Activated B cell treated with CpG ODN at 0.5 μM for 24 hours (primary cell): ENCODE measurements around the gene TMEM17. TPM values are rescaled to one million over a fixed set of nuclear protein-coding genes. Genes with fewer than 3 reads are reported as not detected.

Source experiments
- ATAC-seq: fragments of 200-7000 bp; cut with Tn5 transposase; one replicate; pipeline ENCODE4 v1.10.0; 2021; ENCODE audit warnings: low read depth, mild to moderate bottlenecking, moderate library complexity
- CTCF ChIA-PET: fragments of 350-600 bp; sonication (Branson Sonifier 250); formaldehyde crosslinking; loops from one replicate; lab custom pipeline; 2021; ENCODE audit warnings: antibody characterized with exemption; lab: Charles Lee
- POLR2A ChIA-PET: fragments of 350-600 bp; sonication (Branson Sonifier 250); formaldehyde crosslinking; loops from one replicate; lab custom pipeline; 2021; ENCODE audit warnings: antibody characterized with exemption; lab: Charles Lee
- DNase-seq: peaks from one replicate; pipeline ENCODE4 v3.0.0; 2022
- H3K27ac Mint-ChIP-seq: one replicate; pipeline ENCODE4 v1.8.0; 2020; ENCODE audit warnings: mixed read lengths
- H3K27me3 Mint-ChIP-seq: one replicate; pipeline ENCODE4 v1.8.0; 2021; ENCODE audit warnings: mixed read lengths
- H3K36me3 Mint-ChIP-seq: one replicate; pipeline ENCODE4 v1.8.0; 2021; ENCODE audit warnings: low read depth, mixed read lengths
- H3K4me1 Mint-ChIP-seq: one replicate; pipeline ENCODE4 v1.8.0; 2021; ENCODE audit warnings: mixed read lengths
- H3K4me3 Mint-ChIP-seq: one replicate; pipeline ENCODE4 v1.8.0; 2020; ENCODE audit warnings: mild to moderate bottlenecking, mixed read lengths
- H3K9me3 Mint-ChIP-seq: one replicate; pipeline ENCODE4 v1.8.0; 2020; ENCODE audit warnings: mixed read lengths
- CTCF ChIP-seq: fragments of 200-600 bp; IDR thresholded peaks from one replicate; pipeline ENCODE4 v1.8.0; 2022; ENCODE audit warnings: antibody characterized with exemption, mild to moderate bottlenecking
- intact Hi-C: fragments of 100-400 bp; cut with micrococcal nuclease; formaldehyde crosslinking; loops from one replicate; pipeline ENCODE4 v1.15.1; 2024
- total RNA-seq: library from RNA; stranded (reverse); gene quantifications from 2 replicates; pipeline ENCODE4 v1.2.3, GENCODE V29; 2022

Gene TMEM17
- total RNA-seq, 1 donor from 2014 or later = not detected

- CTCF ChIA-PET = interaction anchor here (1.3 kb wide), 1 partner anchor 39 kb away, joined by 4 read pairs; no protein-coding TSS in a partner anchor
- intact Hi-C loops = no loop called here
- POLR2A ChIA-PET = no interaction called here
Observed at GRCh38 chr2:62505109-62505749, 766 bp downstream of the TMEM17 start.

GRCh38 chr2:62504657-62505056 is 1.3 kb downstream of the TMEM17 start:
- H3K4me1 Mint-ChIP-seq = peaks cover 8% of the 10 kb centered on the region
- peaks cover 16% of the 10 kb centered on the region for H3K27me3 Mint-ChIP-seq
- H3K4me3 Mint-ChIP-seq = no peak overlapping the region
- H3K27ac Mint-ChIP-seq = no peak overlapping the region
- ChIA-PET CTCF (no interaction called here), POLR2A (no interaction called here)
- intact Hi-C loops = no loop called here
- H3K36me3 Mint-ChIP-seq = no peaks in the 10 kb centered on the region
- no peaks in the 10 kb centered on the region for H3K9me3 Mint-ChIP-seq
- ATAC-seq = no peak
- no peak for TF ChIP-seq CTCF
- DNase-seq = no peak

More at GRCh38 chr2:62505109-62505749, 766 bp downstream of the TMEM17 start:
- H3K4me3 Mint-ChIP-seq = peak overlapping the region; percentile 81
- no peak for ATAC-seq
- TF ChIP-seq CTCF = no peak
- no peaks in the 10 kb centered on the region for H3K36me3 Mint-ChIP-seq
- H3K9me3 Mint-ChIP-seq = no peaks in the 10 kb centered on the region
- peaks cover 8% of the 10 kb centered on the region for H3K4me1 Mint-ChIP-seq
- peaks cover 16% of the 10 kb centered on the region for H3K27me3 Mint-ChIP-seq
- no peak overlapping the region for H3K27ac Mint-ChIP-seq
- no peak for DNase-seq

GRCh38 chr2:62501794-62502500 is 4.0 kb downstream of the TMEM17 start:
- H3K9me3 Mint-ChIP-seq = no peaks in the 10 kb centered on the region
- no peak overlapping the region for H3K4me3 Mint-ChIP-seq
- no peak for DNase-seq
- CTCF ChIA-PET = no interaction called here
- H3K36me3 Mint-ChIP-seq = no peaks in the 10 kb centered on the region
- no peak for TF ChIP-seq CTCF
- no peak overlapping the region for H3K27ac Mint-ChIP-seq
- no peak for ATAC-seq
- POLR2A ChIA-PET = no interaction called here
- peaks cover 8% of the 10 kb centered on the region for H3K4me1 Mint-ChIP-seq
- intact Hi-C loops = no loop called here
- peaks cover 8% of the 10 kb centered on the region for H3K27me3 Mint-ChIP-seq

DNA sequence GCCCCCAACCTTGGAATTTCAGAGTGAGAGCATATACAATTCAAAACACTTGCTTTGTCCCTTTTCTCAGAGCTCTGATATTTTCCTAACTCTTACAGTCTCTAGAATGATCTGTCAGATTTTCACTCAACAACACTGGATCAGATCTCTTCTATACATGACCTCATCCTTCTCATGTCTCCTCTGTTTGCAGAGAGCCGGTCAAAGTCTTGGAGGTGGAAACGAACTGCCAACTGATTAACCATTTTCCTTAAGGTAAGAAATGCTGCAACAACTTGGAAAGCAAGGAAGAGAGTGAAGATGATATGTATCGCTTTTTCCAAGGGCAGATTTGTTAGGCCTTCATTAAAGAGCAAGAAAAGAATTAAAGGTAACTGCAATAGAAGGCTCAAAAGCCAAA is 4.9 kb downstream of the TMEM17 start:
- H3K4me1 Mint-ChIP-seq = peaks cover 3% of the 10 kb centered on the region
- no peak overlapping the region for H3K4me3 Mint-ChIP-seq
- TF ChIP-seq CTCF = no peak
- H3K9me3 Mint-ChIP-seq = no peaks in the 10 kb centered on the region
- intact Hi-C loops = no loop called here
- CTCF ChIA-PET = no interaction called here
- H3K27me3 Mint-ChIP-seq = peaks cover 4% of the 10 kb centered on the region
- POLR2A ChIA-PET = no interaction called here
- no peak overlapping the region for H3K27ac Mint-ChIP-seq
- no peaks in the 10 kb centered on the region for H3K36me3 Mint-ChIP-seq
- ATAC-seq (no peak), DNase-seq (no peak)

DNA sequence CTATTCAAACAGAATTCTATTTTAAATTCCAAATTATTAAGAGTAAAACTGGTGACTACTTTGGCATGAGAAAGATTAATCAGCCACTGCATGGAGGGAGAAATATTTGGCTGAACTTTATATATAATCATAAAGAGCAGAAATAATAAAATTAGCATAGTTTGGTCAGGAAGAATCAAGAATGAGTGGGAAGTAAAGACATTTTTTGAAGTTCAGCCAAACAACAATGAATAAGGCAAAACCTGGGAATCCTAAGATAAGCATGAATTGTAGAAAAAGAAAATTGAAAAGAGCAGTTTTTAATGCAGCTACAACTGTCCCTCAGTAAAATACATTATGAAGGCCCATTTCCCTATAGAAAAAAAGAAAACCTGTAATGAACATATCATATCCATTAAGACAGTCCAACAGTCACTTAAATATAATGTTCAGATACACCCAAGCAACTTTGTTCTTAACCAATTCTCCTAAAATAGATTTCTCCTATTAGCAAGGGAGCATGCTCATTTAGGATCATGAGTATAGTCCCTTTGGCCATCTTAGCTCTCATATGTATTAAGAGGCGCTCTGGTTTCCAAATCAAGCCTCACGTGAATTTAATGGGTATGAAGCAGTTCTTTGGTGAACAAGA is 6.5 kb downstream of the TMEM17 start:
- no peak for DNase-seq
- ChIA-PET CTCF (no interaction called here), POLR2A (no interaction called here)
- no peaks in the 10 kb centered on the region for H3K36me3 Mint-ChIP-seq
- no peaks in the 10 kb centered on the region for H3K9me3 Mint-ChIP-seq
- H3K4me1 Mint-ChIP-seq = no peaks in the 10 kb centered on the region
- no peak overlapping the region for H3K4me3 Mint-ChIP-seq
- intact Hi-C loops = loop anchor here (5.0 kb wide), 1 partner anchor 402 kb away; no protein-coding TSS in a partner anchor
- TF ChIP-seq CTCF = no peak
- no peak overlapping the region for H3K27ac Mint-ChIP-seq
- H3K27me3 Mint-ChIP-seq = no peaks in the 10 kb centered on the region
- ATAC-seq = no peak
